SK-N-SH treated with all-trans-retinoic acid at 6 μM for 48 hours (cell line): ENCODE data around the gene CCDC102B.

ENCODE experiments used
- ATAC-seq: fragments of 200-7000 bp; cut with Tn5 transposase; 3 replicates; pipeline ENCODE4 v1.9.1; 2020; ENCODE audit warnings: mild to moderate bottlenecking, moderate library complexity
- ARNTL ChIP-seq: fragments of 450-650 bp; formaldehyde crosslinking; IDR thresholded peaks from 2 replicates; pipeline ENCODE4 v1.5.0; 2020; ENCODE audit warnings: low read depth, mild to moderate bottlenecking, moderate library complexity, borderline replicate concordance
- BACH2 ChIP-seq: fragments of 250-450 bp; sonication (Bioruptor Pico); IDR thresholded peaks from 2 replicates; pipeline ENCODE4 v1.9.0; 2021; ENCODE audit warnings: mild to moderate bottlenecking, borderline replicate concordance
- CSDC2 ChIP-seq: fragments of 250-450 bp; sonication (Bioruptor Pico); IDR thresholded peaks from 2 replicates; pipeline ENCODE4 v1.5.0; 2020; ENCODE audit warnings: mild to moderate bottlenecking, moderate library complexity
- CSRNP3 ChIP-seq: fragments of 250-450 bp; sonication (Bioruptor Pico); IDR thresholded peaks from 2 replicates; pipeline ENCODE4 v1.5.1; 2021; ENCODE audit warnings: mild to moderate bottlenecking, moderate library complexity
- ESRRG ChIP-seq: fragments of 250-450 bp; sonication (Bioruptor Pico); IDR thresholded peaks from 2 replicates; pipeline ENCODE4 v1.6.1; 2021; ENCODE audit warnings: mild to moderate bottlenecking
- GLIS3 ChIP-seq: fragments of 250-450 bp; sonication (Bioruptor Pico); IDR thresholded peaks from 2 replicates; pipeline ENCODE4 v1.5.0; 2020; ENCODE audit warnings: mild to moderate bottlenecking, moderate library complexity
- ISL1 ChIP-seq: fragments of 250-450 bp; sonication (Bioruptor Pico); IDR thresholded peaks from 2 replicates; pipeline ENCODE4 v2.1.2; 2022; ENCODE audit warnings: mild to moderate bottlenecking, moderate library complexity
- OSR1 ChIP-seq: fragments of 250-450 bp; sonication (Bioruptor Pico); IDR thresholded peaks from 2 replicates; pipeline ENCODE4 v1.8.0; 2022; ENCODE audit warnings: moderate library complexity, mild to moderate bottlenecking, inconsistent platforms
- POU6F1 ChIP-seq: fragments of 250-450 bp; sonication (Bioruptor Pico); IDR thresholded peaks from 2 replicates; pipeline ENCODE4 v1.8.0; 2021; ENCODE audit warnings: low read depth, mild to moderate bottlenecking, moderate library complexity, borderline replicate concordance
- PPARA ChIP-seq: fragments of 250-450 bp; sonication (Bioruptor Pico); IDR thresholded peaks from 2 replicates; pipeline ENCODE4 v1.5.0; 2020; ENCODE audit warnings: mild to moderate bottlenecking, borderline replicate concordance
- SNAI2 ChIP-seq: fragments of 250-450 bp; sonication (Bioruptor Pico); IDR thresholded peaks from 2 replicates; pipeline ENCODE4 v1.5.0; 2020; ENCODE audit warnings: mild to moderate bottlenecking, moderate library complexity
- TCF4 ChIP-seq: fragments of 250-450 bp; sonication (Bioruptor Pico); IDR thresholded peaks from 2 replicates; pipeline ENCODE4 v1.8.0; 2021; ENCODE audit warnings: mild to moderate bottlenecking, moderate library complexity, borderline replicate concordance
- TOX ChIP-seq: fragments of 250-450 bp; sonication (Bioruptor Pico); IDR thresholded peaks from 2 replicates; pipeline ENCODE4 v1.8.0; 2021; ENCODE audit warnings: mild to moderate bottlenecking, moderate library complexity, borderline replicate concordance
- ZC3H10 ChIP-seq: fragments of 250-450 bp; sonication (Bioruptor Pico); IDR thresholded peaks from 2 replicates; pipeline ENCODE4 v1.5.1; 2021; ENCODE audit warnings: mild to moderate bottlenecking, moderate library complexity
- ZFP30 ChIP-seq: fragments of 450-650 bp; formaldehyde crosslinking; IDR thresholded peaks from 2 replicates; pipeline ENCODE4 v1.5.0; 2022; ENCODE audit warnings: mild to moderate bottlenecking, moderate library complexity
- ZNF565 ChIP-seq: fragments of 450-650 bp; formaldehyde crosslinking; conservative IDR thresholded peaks from 2 replicates; pipeline ENCODE4 v1.5.0; 2020; ENCODE audit warnings: low read depth, mild to moderate bottlenecking, moderate library complexity
- ZNF70 ChIP-seq: fragments of 450-650 bp; formaldehyde crosslinking; IDR thresholded peaks from 2 replicates; pipeline ENCODE4 v1.5.0; 2020; ENCODE audit warnings: mild to moderate bottlenecking, moderate library complexity
- ZNF8 ChIP-seq: fragments of 450-650 bp; formaldehyde crosslinking; IDR thresholded peaks from 2 replicates; pipeline ENCODE4 v1.5.0; 2020; ENCODE audit warnings: mild to moderate bottlenecking, moderate library complexity
- TF ChIP-seq, protein P1 (sequence below): fragments of 250-450 bp; sonication (Bioruptor Pico); IDR thresholded peaks from 2 replicates; pipeline ENCODE4 v1.5.0; 2020; ENCODE audit warnings: mild to moderate bottlenecking, moderate library complexity
- TF ChIP-seq, protein P2 (sequence below): fragments of 250-450 bp; sonication (Bioruptor Pico); IDR thresholded peaks from 2 replicates; pipeline ENCODE4 v1.5.1; 2020; ENCODE audit warnings: low read depth, mild to moderate bottlenecking, moderate library complexity
- TF ChIP-seq, protein P3 (sequence below): fragments of 250-450 bp; sonication (Bioruptor Pico); IDR thresholded peaks from 2 replicates; pipeline ENCODE4 v1.8.0; 2020; ENCODE audit warnings: mild to moderate bottlenecking, moderate library complexity, borderline replicate concordance

CCDC102B gene

DNA sequence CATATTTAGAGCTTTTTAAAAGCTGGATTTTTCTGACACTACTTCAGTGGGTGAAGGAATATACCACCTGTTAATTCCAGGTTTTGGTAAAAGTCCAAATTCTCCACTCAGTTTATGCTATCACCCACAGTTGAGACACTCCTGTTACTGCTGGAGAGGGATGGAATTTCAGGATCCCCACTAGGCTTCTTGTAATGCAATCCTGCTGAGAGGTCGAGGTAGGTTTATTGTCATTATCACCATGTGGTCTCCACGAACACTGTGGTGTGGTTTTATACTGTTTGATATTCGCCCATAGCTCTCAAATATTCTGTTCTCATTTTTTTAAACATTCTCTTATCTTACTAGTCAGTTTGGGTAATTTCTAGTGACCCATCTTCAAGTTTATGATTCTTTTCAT is 167.9 kb downstream of the CCDC102B start:
- no peak for ATAC-seq
- TF ChIP-seq TOX (CRISPR knock-in tag) = no peak
- TF ChIP-seq ZNF565 = no peak
- no peak for TF ChIP-seq ZFP30 (CRISPR knock-in tag)
- no peak for TF ChIP-seq POU6F1 (CRISPR knock-in tag)
- TF ChIP-seq, protein P1, sequence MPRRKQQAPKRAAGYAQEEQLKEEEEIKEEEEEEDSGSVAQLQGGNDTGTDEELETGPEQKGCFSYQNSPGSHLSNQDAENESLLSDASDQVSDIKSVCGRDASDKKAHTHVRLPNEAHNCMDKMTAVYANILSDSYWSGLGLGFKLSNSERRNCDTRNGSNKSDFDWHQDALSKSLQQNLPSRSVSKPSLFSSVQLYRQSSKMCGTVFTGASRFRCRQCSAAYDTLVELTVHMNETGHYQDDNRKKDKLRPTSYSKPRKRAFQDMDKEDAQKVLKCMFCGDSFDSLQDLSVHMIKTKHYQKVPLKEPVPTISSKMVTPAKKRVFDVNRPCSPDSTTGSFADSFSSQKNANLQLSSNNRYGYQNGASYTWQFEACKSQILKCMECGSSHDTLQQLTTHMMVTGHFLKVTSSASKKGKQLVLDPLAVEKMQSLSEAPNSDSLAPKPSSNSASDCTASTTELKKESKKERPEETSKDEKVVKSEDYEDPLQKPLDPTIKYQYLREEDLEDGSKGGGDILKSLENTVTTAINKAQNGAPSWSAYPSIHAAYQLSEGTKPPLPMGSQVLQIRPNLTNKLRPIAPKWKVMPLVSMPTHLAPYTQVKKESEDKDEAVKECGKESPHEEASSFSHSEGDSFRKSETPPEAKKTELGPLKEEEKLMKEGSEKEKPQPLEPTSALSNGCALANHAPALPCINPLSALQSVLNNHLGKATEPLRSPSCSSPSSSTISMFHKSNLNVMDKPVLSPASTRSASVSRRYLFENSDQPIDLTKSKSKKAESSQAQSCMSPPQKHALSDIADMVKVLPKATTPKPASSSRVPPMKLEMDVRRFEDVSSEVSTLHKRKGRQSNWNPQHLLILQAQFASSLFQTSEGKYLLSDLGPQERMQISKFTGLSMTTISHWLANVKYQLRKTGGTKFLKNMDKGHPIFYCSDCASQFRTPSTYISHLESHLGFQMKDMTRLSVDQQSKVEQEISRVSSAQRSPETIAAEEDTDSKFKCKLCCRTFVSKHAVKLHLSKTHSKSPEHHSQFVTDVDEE (CRISPR knock-in tag) = no peak
- TF ChIP-seq ISL1 (CRISPR knock-in tag) = no peak
- TF ChIP-seq SNAI2 = no peak
- TF ChIP-seq ZNF8 (CRISPR knock-in tag) = no peak
- no peak for TF ChIP-seq ESRRG (CRISPR knock-in tag)
- no peak for TF ChIP-seq ARNTL (CRISPR knock-in tag)
- no peak for TF ChIP-seq ZNF70 (CRISPR knock-in tag)
- TF ChIP-seq, protein P2, sequence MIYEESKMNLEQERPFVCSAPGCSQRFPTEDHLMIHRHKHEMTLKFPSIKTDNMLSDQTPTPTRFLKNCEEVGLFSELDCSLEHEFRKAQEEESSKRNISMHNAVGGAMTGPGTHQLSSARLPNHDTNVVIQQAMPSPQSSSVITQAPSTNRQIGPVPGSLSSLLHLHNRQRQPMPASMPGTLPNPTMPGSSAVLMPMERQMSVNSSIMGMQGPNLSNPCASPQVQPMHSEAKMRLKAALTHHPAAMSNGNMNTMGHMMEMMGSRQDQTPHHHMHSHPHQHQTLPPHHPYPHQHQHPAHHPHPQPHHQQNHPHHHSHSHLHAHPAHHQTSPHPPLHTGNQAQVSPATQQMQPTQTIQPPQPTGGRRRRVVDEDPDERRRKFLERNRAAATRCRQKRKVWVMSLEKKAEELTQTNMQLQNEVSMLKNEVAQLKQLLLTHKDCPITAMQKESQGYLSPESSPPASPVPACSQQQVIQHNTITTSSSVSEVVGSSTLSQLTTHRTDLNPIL = no peak
- TF ChIP-seq TCF4 (CRISPR knock-in tag) = no peak
- no peak for TF ChIP-seq CSDC2
- TF ChIP-seq, protein P3, sequence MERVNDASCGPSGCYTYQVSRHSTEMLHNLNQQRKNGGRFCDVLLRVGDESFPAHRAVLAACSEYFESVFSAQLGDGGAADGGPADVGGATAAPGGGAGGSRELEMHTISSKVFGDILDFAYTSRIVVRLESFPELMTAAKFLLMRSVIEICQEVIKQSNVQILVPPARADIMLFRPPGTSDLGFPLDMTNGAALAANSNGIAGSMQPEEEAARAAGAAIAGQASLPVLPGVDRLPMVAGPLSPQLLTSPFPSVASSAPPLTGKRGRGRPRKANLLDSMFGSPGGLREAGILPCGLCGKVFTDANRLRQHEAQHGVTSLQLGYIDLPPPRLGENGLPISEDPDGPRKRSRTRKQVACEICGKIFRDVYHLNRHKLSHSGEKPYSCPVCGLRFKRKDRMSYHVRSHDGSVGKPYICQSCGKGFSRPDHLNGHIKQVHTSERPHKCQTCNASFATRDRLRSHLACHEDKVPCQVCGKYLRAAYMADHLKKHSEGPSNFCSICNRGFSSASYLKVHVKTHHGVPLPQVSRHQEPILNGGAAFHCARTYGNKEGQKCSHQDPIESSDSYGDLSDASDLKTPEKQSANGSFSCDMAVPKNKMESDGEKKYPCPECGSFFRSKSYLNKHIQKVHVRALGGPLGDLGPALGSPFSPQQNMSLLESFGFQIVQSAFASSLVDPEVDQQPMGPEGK = no peak
- TF ChIP-seq GLIS3 = no peak
- TF ChIP-seq BACH2 (CRISPR knock-in tag) = no peak
- TF ChIP-seq, all 23 proteins: peak for 0

DNA sequence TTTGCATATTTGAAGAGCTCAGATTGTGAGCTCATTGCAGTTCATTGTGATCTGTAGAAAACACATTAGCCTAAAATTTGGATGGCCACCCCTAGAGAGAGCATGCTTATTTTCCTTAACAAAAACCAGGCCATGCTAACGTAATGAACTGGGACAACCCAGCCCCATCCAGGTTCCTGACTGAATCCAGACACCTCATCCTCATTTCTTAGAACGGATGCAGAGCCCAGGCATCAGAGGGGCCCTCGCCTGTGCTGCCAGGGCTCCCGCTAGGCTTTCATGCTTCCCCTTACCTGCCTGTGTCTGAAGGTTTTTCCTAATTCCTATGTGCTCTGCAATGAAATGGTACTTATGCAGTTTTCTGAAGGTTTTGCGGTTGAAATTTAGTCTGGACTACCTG is 171.1 kb downstream of the CCDC102B start:
- TF ChIP-seq ZC3H10 (CRISPR knock-in tag) (no peak), TOX (CRISPR knock-in tag) (no peak), PPARA (CRISPR knock-in tag) (no peak), ZNF8 (CRISPR knock-in tag) (no peak), GLIS3 (no peak), ZNF565 (no peak), SNAI2 (no peak), TCF4 (CRISPR knock-in tag) (no peak), BACH2 (CRISPR knock-in tag) (no peak), OSR1 (CRISPR knock-in tag) (no peak), ARNTL (CRISPR knock-in tag) (no peak), ISL1 (CRISPR knock-in tag) (no peak), CSDC2 (no peak), CSRNP3 (CRISPR knock-in tag) (no peak), ZFP30 (CRISPR knock-in tag) (no peak)
- TF ChIP-seq, protein P2 = no peak
- peak; percentile 39; the same call in 2 of the 3 replicates for ATAC-seq
